Endothelial cell of umbilical vein (primary cell): ENCODE data around the gene DNAJC22. TPM values are rescaled to one million over a fixed set of nuclear protein-coding genes. Genes with fewer than 3 reads are reported as not detected.

Experiments used
- BruUV-seq: library from RNA; stranded (reverse); fragments of 400-500 nt; replicated peaks from 2 replicates; lab custom pipeline; 2021; lab: Mats Ljungman, UMichigan
- CTCF ChIA-PET: fragments of 300-600, 350-600 bp; sonication (Branson Sonifier 250); formaldehyde crosslinking; loops from one replicate; lab custom pipeline; 2021; ENCODE audit warnings: antibody characterized with exemption, inconsistent platforms; lab: Charles Lee
- POLR2A ChIA-PET: fragments of 300-600, 350-600 bp; sonication (Branson Sonifier 250); formaldehyde crosslinking; loops from one replicate; lab custom pipeline; 2021; ENCODE audit warnings: antibody characterized with exemption, inconsistent platforms; lab: Charles Lee
- DNase-seq: peaks from one replicate; pipeline ENCODE4 v3.0.0-alpha.2; 2011; ENCODE audit warnings: low read depth, low spot score
- FAIRE-seq: peaks from 2 replicates; lab custom pipeline; 2011; peaks lifted over from hg19 to GRCh38; lab: Jason Lieb, UNC
- H2AFZ ChIP-seq: 2 replicates; pipeline ENCODE4 v1.6.0; 2012; ENCODE audit warnings: low read depth, low read length, control low read depth, inconsistent platforms
- H3K27ac ChIP-seq: 2 replicates; pipeline ENCODE4 v1.5.1; 2011; ENCODE audit warnings: low read depth, mild to moderate bottlenecking, control low read depth, low read length, moderate library complexity; ENCODE audit not compliant: insufficient read depth
- H3K27me3 ChIP-seq, 2 experiments: 2 replicates each; pipeline versions ENCODE4 v1.6.0 to v1.6.1; 2011; ENCODE audit warnings: low read length in 2 of 2, mixed read lengths in 1 of 2; ENCODE audit not compliant: control insufficient read depth in 2 of 2, insufficient read depth in 2 of 2
- H3K36me3 ChIP-seq, 2 experiments: 2 replicates in 1 of 2; 3 replicates in 1 of 2; pipeline ENCODE4 v1.5.1; 2011; ENCODE audit warnings: low read length in 2 of 2, mild to moderate bottlenecking in 1 of 2, moderate library complexity in 1 of 2; ENCODE audit not compliant: control insufficient read depth in 2 of 2, insufficient read depth in 2 of 2; ENCODE audit errors: extremely low read depth in 1 of 2
- H3K4me1 ChIP-seq: 3 replicates; pipeline ENCODE4 v1.5.1; 2011; ENCODE audit warnings: mild to moderate bottlenecking, low read length; ENCODE audit not compliant: control insufficient read depth, insufficient read depth; ENCODE audit errors: extremely low read depth
- H3K4me2 ChIP-seq: 2 replicates; pipeline ENCODE4 v1.6.1; 2011; ENCODE audit warnings: low read length, control low read depth, mixed read lengths; ENCODE audit not compliant: insufficient read depth
- H3K4me3 ChIP-seq, 3 experiments: fragments of 200-600 bp in 1 of 3; sonication (generic), shearing (Covaris generic) in 1 of 3; replicated peaks in 1 of 3; 2 replicates each; pipeline ENCODE4 v1.5.1; 2011 to 2016; ENCODE audit warnings: control low read depth in 3 of 3, low read length in 3 of 3, mild to moderate bottlenecking in 2 of 3, inconsistent platforms in 1 of 3, low read depth in 1 of 3, moderate library complexity in 1 of 3; ENCODE audit not compliant: insufficient read depth in 1 of 3
- H3K79me2 ChIP-seq: 2 replicates; pipeline ENCODE4 v1.6.0; 2012; ENCODE audit warnings: low read length, inconsistent platforms; ENCODE audit not compliant: control insufficient read depth, insufficient read depth
- H3K9ac ChIP-seq: replicated peaks from 2 replicates; pipeline ENCODE3; 2011; ENCODE audit warnings: low read length, control low read depth; ENCODE audit not compliant: insufficient read depth; ENCODE audit errors: extremely low read depth
- H3K9me1 ChIP-seq: replicated peaks from 3 replicates; pipeline ENCODE4 v1.6.0; 2011; ENCODE audit warnings: mild to moderate bottlenecking, low read length; ENCODE audit not compliant: control insufficient read depth, insufficient read depth; ENCODE audit errors: extremely low read depth
- H3K9me3 ChIP-seq: replicated peaks from 2 replicates; pipeline ENCODE4 v1.5.1; 2012; ENCODE audit warnings: low read length, inconsistent platforms; ENCODE audit not compliant: control insufficient read depth, insufficient read depth
- H4K20me1 ChIP-seq: replicated peaks from 2 replicates; pipeline ENCODE3; 2011; ENCODE audit warnings: mild to moderate bottlenecking, low read length; ENCODE audit not compliant: control insufficient read depth, insufficient read depth; ENCODE audit errors: extremely low read depth
- CTCF ChIP-seq, 2 donors: IDR thresholded peaks; 1 replicate in 1 of 2; 2 replicates in 1 of 2; pipeline ENCODE4 v1.5.1; 2011; ENCODE audit warnings: low read length in 2 of 2, mild to moderate bottlenecking in 2 of 2, moderate library complexity in 2 of 2, control low read depth in 1 of 2, inconsistent platforms in 1 of 2, low read depth in 1 of 2; ENCODE audit not compliant: insufficient read depth in 1 of 2; ENCODE audit errors: extremely low read depth in 1 of 2
- EZH2 ChIP-seq: IDR thresholded peaks from 2 replicates; pipeline ENCODE4 v1.6.1; 2012; ENCODE audit warnings: borderline replicate concordance, low read depth, mild to moderate bottlenecking, moderate library complexity, low read length, inconsistent platforms; ENCODE audit not compliant: severe bottlenecking
- FOS ChIP-seq: IDR thresholded peaks from 2 replicates; pipeline ENCODE4 v1.6.1; 2011; ENCODE audit warnings: mild to moderate bottlenecking, low read length, moderate library complexity, borderline replicate concordance; ENCODE audit not compliant: insufficient read depth
- GATA2 ChIP-seq: IDR thresholded peaks from 2 replicates; pipeline ENCODE4 v1.7.0; 2011; ENCODE audit warnings: low read depth, mild to moderate bottlenecking, moderate library complexity, mixed read lengths, low read length; ENCODE audit not compliant: insufficient read length, insufficient read depth
- JUN ChIP-seq: IDR thresholded peaks from 2 replicates; pipeline ENCODE4 v1.6.1; 2011; ENCODE audit warnings: borderline replicate concordance, low read depth; ENCODE audit not compliant: insufficient read length, insufficient read depth
- MAX ChIP-seq: IDR thresholded peaks from 2 replicates; pipeline ENCODE4 v1.6.1; 2011; ENCODE audit not compliant: insufficient read depth, insufficient read length
- MYC ChIP-seq: IDR thresholded peaks from one replicate; pipeline ENCODE4 v1.6.1; 2011; ENCODE audit warnings: mild to moderate bottlenecking, low read depth, low read length
- POLR2A ChIP-seq: IDR thresholded peaks from 2 replicates; pipeline ENCODE4 v1.6.1; 2012; ENCODE audit warnings: low read depth, mild to moderate bottlenecking, control low read depth, low read length
- POLR2AphosphoS5 ChIP-seq: IDR thresholded peaks from 2 replicates; pipeline ENCODE4 v1.6.1; 2012; ENCODE audit warnings: low read depth, mild to moderate bottlenecking, control low read depth, low read length, moderate library complexity; ENCODE audit not compliant: insufficient read depth
- dilution Hi-C: fragments of 300-500 bp; cut with MboI; formaldehyde crosslinking; loops from one replicate; pipeline ENCODE4 v1.15.0; 2019; ENCODE audit warnings: low sequenced_read_pairs; ENCODE audit not compliant: extremely low pct_ligation_motif_present
- intact Hi-C: fragments of 100-400 bp; cut with micrococcal nuclease; formaldehyde crosslinking; loops from one replicate; pipeline ENCODE4 v1.10.0; 2022
- polyA plus RNA-seq, 4 experiments: library from polyadenylated mRNA; depleted of rRNA in 3 of 4; stranded (reverse) in 3 of 4; unstranded in 1 of 4; fragments of >200 nt; gene quantifications; 2 replicates each; pipeline versions ENCODE4 v1.2.1 to v1.2.3, GENCODE V29; 2011 to 2012; ENCODE audit warnings: missing spikeins in 1 of 4
- total RNA-seq: library from RNA; stranded (reverse); gene quantifications from 2 replicates; pipeline ENCODE4 v1.2.3, GENCODE V29; 2021

DNAJC22 gene
- total and polyA plus RNA-seq, 2 donors (not counting 3 experiments of a cell fraction or from before 2014, with no cell fraction given), result 1.3 to 1.4 TPM

GRCh38 chr12:49304161-49304560 is 42.5 kb upstream of the DNAJC22 start:
- Histone ChIP-seq H3K4me2 (no peak overlapping the region), H3K36me3 (no peaks in the 10 kb centered on the region), H3K27me3 (peaks cover 12 to 22% of the 10 kb centered on the region in 2 experiments), H3K9me3 (no peaks in the 10 kb centered on the region), H2AFZ (no peak overlapping the region), H3K4me1 (no peaks in the 10 kb centered on the region), H4K20me1 (no peaks in the 10 kb centered on the region), H3K79me2 (no peaks in the 10 kb centered on the region), H3K4me3 (no peak overlapping the region), H3K9ac (no peak overlapping the region), H3K9me1 (no peaks in the 10 kb centered on the region), H3K27ac (no peak overlapping the region)
- FAIRE-seq (no peak), DNase-seq (no peak)
- intact Hi-C loops, result no loop called here
- dilution Hi-C loops, result no loop called here
- BruUV-seq, result no TSS peak
- no peak for TF ChIP-seq MAX
- no peak for TF ChIP-seq JUN
- no peak for TF ChIP-seq POLR2AphosphoS5
- TF ChIP-seq CTCF (IDR thresholded peaks at IDR 0.05; ENCODE audit: extremely low read depth in 1 of 2, insufficient read depth in 1 of 2, low read depth in 1 of 2, low read length in 2 of 2), result no peak
- TF ChIP-seq FOS, result no peak
- TF ChIP-seq EZH2, result no peak
- no peak for TF ChIP-seq MYC
- TF ChIP-seq GATA2, result no peak
- TF ChIP-seq POLR2A, result no peak
- ChIA-PET POLR2A (interaction anchor here (0.6 kb wide), 1 partner anchor 600 kb away, joined by 5 read pairs; no protein-coding TSS in a partner anchor), CTCF (interaction anchor here (0.8 to 4.0 kb wide), 7 partner anchors 9 to 249 kb away, joined by 3 to 24 read pairs (median 7); partner anchors contain the start of gene PRPH)
